HepG2 (cell line): Measurements from ENCODE around the gene SERTAD3. TPM values are rescaled to one million over a fixed set of nuclear protein-coding genes. Genes with fewer than 3 reads are reported as not detected.
A peak's percentile ranks its signal among the peaks of the same experiment; 100 is the strongest.

ENCODE experiments used
- ARHGAP35 ChIP-seq: sonication (generic); formaldehyde crosslinking; IDR thresholded peaks from 2 replicates; pipeline ENCODE4 v1.9.0; 2022; ENCODE audit warnings: mild to moderate bottlenecking, inconsistent platforms, moderate library complexity, missing genetic modification reagents, borderline replicate concordance
- ATF2 ChIP-seq: sonication (generic); formaldehyde crosslinking; IDR thresholded peaks from 2 replicates; pipeline ENCODE4 v1.4.0; 2020; ENCODE audit warnings: missing genetic modification reagents
- CENPT ChIP-seq: sonication (generic); formaldehyde crosslinking; IDR thresholded peaks from 2 replicates; pipeline ENCODE4 v1.8.0; 2022; ENCODE audit warnings: low read depth, mild to moderate bottlenecking, moderate library complexity, missing genetic modification reagents
- DMAP1 ChIP-seq: IDR thresholded peaks from 2 replicates; pipeline ENCODE4 v1.6.1; 2016
- DPF2 ChIP-seq: sonication (generic); formaldehyde crosslinking; IDR thresholded peaks from 2 replicates; pipeline ENCODE4 v1.4.0; 2020; ENCODE audit warnings: mild to moderate bottlenecking, low read depth, missing genetic modification reagents, borderline replicate concordance
- DR1 ChIP-seq: sonication (generic); formaldehyde crosslinking; IDR thresholded peaks from 2 replicates; pipeline ENCODE4 v1.8.0; 2021; ENCODE audit warnings: mild to moderate bottlenecking, missing genetic modification reagents, inconsistent platforms
- ESRRA ChIP-seq: sonication (generic); formaldehyde crosslinking; IDR thresholded peaks from 2 replicates; pipeline ENCODE4 v1.5.1; 2020; ENCODE audit warnings: mild to moderate bottlenecking, low read depth, missing genetic modification reagents
- FOXP1 ChIP-seq, 2 experiments: fragments of 450-650 bp in 1 of 2; IDR thresholded peaks; 2 replicates each; pipeline ENCODE4 v1.6.1; 2017 to 2018; ENCODE audit warnings: antibody characterized with exemption in 1 of 2
- HBP1 ChIP-seq: IDR thresholded peaks from 2 replicates; pipeline ENCODE4 v1.6.1; 2016; ENCODE audit warnings: low read depth, control low read depth
- HMG20A ChIP-seq: IDR thresholded peaks from 2 replicates; pipeline ENCODE4 v1.6.1; 2016; ENCODE audit warnings: borderline replicate concordance
- HNF4A ChIP-seq: sonication (generic); formaldehyde crosslinking; IDR thresholded peaks from 2 replicates; pipeline ENCODE4 v1.4.0; 2020; ENCODE audit warnings: missing genetic modification reagents
- KDM5B ChIP-seq: sonication (generic); formaldehyde crosslinking; IDR thresholded peaks from 2 replicates; pipeline ENCODE4 v1.4.0; 2020; ENCODE audit warnings: missing genetic modification reagents, mild to moderate bottlenecking, borderline replicate concordance
- MEIS2 ChIP-seq: sonication (generic); formaldehyde crosslinking; IDR thresholded peaks from 2 replicates; pipeline ENCODE4 v1.9.0; 2021; ENCODE audit warnings: mild to moderate bottlenecking, missing genetic modification reagents
- MTA1 ChIP-seq: sonication (generic); formaldehyde crosslinking; IDR thresholded peaks from 2 replicates; pipeline ENCODE4 v1.4.0; 2020; ENCODE audit warnings: missing genetic modification reagents, mild to moderate bottlenecking, borderline replicate concordance
- NONO ChIP-seq, 2 experiments: fragments of 450-650 bp in 1 of 2; sonication (generic) in 1 of 2; formaldehyde crosslinking in 1 of 2; IDR thresholded peaks in 1 of 2; conservative IDR thresholded peaks in 1 of 2; 2 replicates each; pipeline versions ENCODE4 v1.6.1 to v1.8.0; 2017 to 2022; ENCODE audit warnings: mild to moderate bottlenecking in 1 of 2, missing genetic modification reagents in 1 of 2, moderate library complexity in 1 of 2
- NR2F2 ChIP-seq: IDR thresholded peaks from 2 replicates; pipeline ENCODE4 v1.6.1; 2012; ENCODE audit warnings: low read depth, inconsistent platforms, borderline replicate concordance
- PHF21A ChIP-seq: sonication (generic); formaldehyde crosslinking; IDR thresholded peaks from 2 replicates; pipeline ENCODE4 v1.5.0; 2020; ENCODE audit warnings: mild to moderate bottlenecking, missing genetic modification reagents
- REPIN1 ChIP-seq: sonication (generic); formaldehyde crosslinking; IDR thresholded peaks from 2 replicates; pipeline ENCODE4 v1.8.0; 2022; ENCODE audit warnings: missing genetic modification reagents, low read depth, mild to moderate bottlenecking, borderline replicate concordance
- SNAPC4 ChIP-seq: sonication (generic); formaldehyde crosslinking; IDR thresholded peaks from 2 replicates; pipeline ENCODE4 v1.4.0; 2020; ENCODE audit warnings: mild to moderate bottlenecking, missing genetic modification reagents
- YEATS2 ChIP-seq: sonication (generic); formaldehyde crosslinking; IDR thresholded peaks from 2 replicates; pipeline ENCODE4 v1.4.0; 2020; ENCODE audit warnings: missing genetic modification reagents, borderline replicate concordance
- polyA plus RNA-seq, 8 experiments: library from polyadenylated mRNA; depleted of rRNA in 3 of 8; stranded (reverse) in 7 of 8; unstranded in 1 of 8; fragments of >200 nt; fragmentation: Illumina TruSeq in 4 of 8; extraction: Trizol in 4 of 8; gene quantifications; 2 replicates each; pipeline versions ENCODE4 v1.2.1 to v1.2.3, GENCODE V29; 2011 to 2016; ENCODE audit warnings: low read depth in 4 of 8, missing spikeins in 1 of 8, mixed read lengths in 1 of 8; ENCODE audit not compliant: insufficient read depth in 1 of 8
- total RNA-seq, 5 experiments: library from RNA; depleted of rRNA; stranded (reverse); fragments of >200 nt; fragmentation: Illumina TruSeq; extraction: Trizol; gene quantifications; 2 replicates each; pipeline ENCODE4 v1.2.3, GENCODE V29; 2016; ENCODE audit warnings: low read depth in 1 of 5

SERTAD3 gene
- total and polyA plus RNA-seq, 2 of the 13 experiments (the other 11 are each of a cell fraction or from before 2014, with no cell fraction given), result 9.6 to 16.9 TPM

GRCh38 chr19:40461669-40462221, 17.6 kb upstream of the SERTAD3 start (continued):
- TF ChIP-seq ATF2 (CRISPR knock-in tag) (0 out of 2 replicates have a peak, but pooled peaks have one; percentile 22), HBP1 (CRISPR knock-in tag) (no peak), REPIN1 (CRISPR knock-in tag) (no peak), DR1 (no peak), FOXP1 (IDR thresholded peaks at IDR 0.05) (no peak; the same call in 1 of the 2 replicates), FOXP1 (CRISPR knock-in tag; IDR thresholded peaks at IDR 0.05) (peak; percentile 71), HNF4A (peak; percentile 88), YEATS2 (peak; percentile 37; the same call in 1 of the 2 replicates), KDM5B (CRISPR knock-in tag) (peak; percentile 60; the same call in 1 of the 2 replicates), NONO (IDR thresholded peaks at IDR 0.05) (no peak), NONO (CRISPR knock-in tag; conservative IDR thresholded peaks at IDR 0.05) (0 out of 2 replicates have a peak, but pooled peaks have one; percentile 29), MEIS2 (CRISPR knock-in tag) (peak; percentile 41; the same call in 1 of the 2 replicates), DMAP1 (0 out of 2 replicates have a peak, but pooled peaks have one; percentile 34), PHF21A (CRISPR knock-in tag) (peak; percentile 66), CENPT (no peak), HMG20A (peak; percentile 19; the same call in 1 of the 2 replicates), MTA1 (CRISPR knock-in tag) (no peak), NR2F2 (no peak), ARHGAP35 (CRISPR knock-in tag) (no peak), SNAPC4 (CRISPR knock-in tag) (no peak; the same call in 1 of the 2 replicates), DPF2 (peak; percentile 40; the same call in 1 of the 2 replicates), ESRRA (CRISPR knock-in tag) (peak; percentile 82; the same call in 1 of the 2 replicates)
